Mesenchymal stem cell (in vitro differentiated cells and primary cell): ENCODE data around the gene SPEG.
A peak's percentile ranks its signal among the peaks of the same experiment; 100 is the strongest.

Experiments used
- DNase-seq: peaks from one replicate; pipeline ENCODE4 v3.0.0-alpha.2; 2013
- H2AFZ ChIP-seq: one replicate; pipeline ENCODE4 v1.6.1; 2013; ENCODE audit warnings: low read depth, mild to moderate bottlenecking, control low read depth, inconsistent platforms, low read length, moderate library complexity
- H2AK5ac ChIP-seq: 2 replicates; pipeline ENCODE4 v1.6.1; 2013; ENCODE audit warnings: low read length, moderate library complexity, mild to moderate bottlenecking, inconsistent platforms; ENCODE audit not compliant: severe bottlenecking
- H2BK120ac ChIP-seq: one replicate; pipeline ENCODE4 v1.6.1; 2013; ENCODE audit warnings: low read depth, mild to moderate bottlenecking, inconsistent platforms, low read length, moderate library complexity
- H2BK12ac ChIP-seq, 2 experiments: one replicate each; pipeline ENCODE4 v1.6.1; 2013; ENCODE audit warnings: inconsistent platforms in 2 of 2, low read length in 2 of 2, mild to moderate bottlenecking in 2 of 2, moderate library complexity in 2 of 2, control low read depth in 1 of 2
- H2BK15ac ChIP-seq: one replicate; pipeline ENCODE4 v1.6.1; 2013; ENCODE audit warnings: mild to moderate bottlenecking, low read depth, inconsistent platforms; ENCODE audit not compliant: poor library complexity, severe bottlenecking
- H2BK5ac ChIP-seq: 2 replicates; pipeline ENCODE4 v1.6.1; 2013; ENCODE audit warnings: low read depth, mild to moderate bottlenecking, low read length, control low read depth, inconsistent platforms; ENCODE audit not compliant: poor library complexity, severe bottlenecking
- H3K14ac ChIP-seq, 2 experiments: one replicate each; pipeline ENCODE4 v1.6.1; 2013; ENCODE audit warnings: inconsistent platforms in 2 of 2, low read length in 2 of 2, control low read depth in 1 of 2, mild to moderate bottlenecking in 1 of 2, moderate library complexity in 1 of 2
- H3K18ac ChIP-seq, 2 experiments: one replicate each; pipeline ENCODE4 v1.6.1; 2013; ENCODE audit warnings: inconsistent platforms in 2 of 2, low read length in 2 of 2, control low read depth in 1 of 2, low read depth in 1 of 2, mild to moderate bottlenecking in 1 of 2
- H3K23ac ChIP-seq, 2 experiments: one replicate each; pipeline ENCODE4 v1.6.1; 2013; ENCODE audit warnings: inconsistent platforms in 2 of 2, low read length in 2 of 2, mild to moderate bottlenecking in 2 of 2, moderate library complexity in 2 of 2, control low read depth in 1 of 2
- H3K27ac ChIP-seq: 2 replicates; pipeline ENCODE4 v1.5.1; 2013; ENCODE audit warnings: mild to moderate bottlenecking, moderate library complexity, low read length, control low read depth, inconsistent platforms; ENCODE audit not compliant: poor library complexity, severe bottlenecking
- H3K27me3 ChIP-seq, 2 experiments: 2 replicates each; pipeline versions ENCODE4 v1.6.1 to v1.7.0; 2013; ENCODE audit warnings: low read length in 2 of 2, mild to moderate bottlenecking in 2 of 2, moderate library complexity in 2 of 2, control low read depth in 1 of 2, inconsistent platforms in 1 of 2; ENCODE audit not compliant: control insufficient read depth in 1 of 2, insufficient read depth in 1 of 2
- H3K36me3 ChIP-seq, 2 experiments: 2 replicates each; pipeline versions ENCODE4 v1.6.1 to v1.7.0; 2013; ENCODE audit warnings: low read length in 2 of 2, control low read depth in 1 of 2, inconsistent platforms in 1 of 2, low read depth in 1 of 2, mild to moderate bottlenecking in 1 of 2; ENCODE audit not compliant: insufficient read depth in 2 of 2, control insufficient read depth in 1 of 2
- H3K4ac ChIP-seq, 2 experiments: one replicate each; pipeline ENCODE4 v1.6.1; 2013; ENCODE audit warnings: inconsistent platforms in 2 of 2, low read length in 2 of 2, mild to moderate bottlenecking in 2 of 2, moderate library complexity in 2 of 2, control low read depth in 1 of 2, low read depth in 1 of 2
- H3K4me1 ChIP-seq: 2 replicates; pipeline ENCODE4 v1.6.1; 2013; ENCODE audit warnings: low read depth, low read length, control low read depth; ENCODE audit not compliant: control insufficient read depth, insufficient read depth
- H3K4me2 ChIP-seq: 2 replicates; pipeline ENCODE4 v1.6.1; 2013; ENCODE audit warnings: low read length, mild to moderate bottlenecking, inconsistent platforms; ENCODE audit not compliant: poor library complexity, severe bottlenecking
- H3K4me3 ChIP-seq, 2 experiments: 2 replicates each; pipeline versions ENCODE4 v1.5.1 to v1.7.0; 2013; ENCODE audit warnings: low read length in 2 of 2, mild to moderate bottlenecking in 2 of 2, control low read depth in 1 of 2, low read depth in 1 of 2; ENCODE audit not compliant: insufficient read depth in 1 of 2
- H3K79me1 ChIP-seq: replicated peaks from 2 replicates; pipeline ENCODE4 v1.6.1; 2013; ENCODE audit warnings: mild to moderate bottlenecking, control low read depth, low read length, inconsistent platforms; ENCODE audit not compliant: poor library complexity, severe bottlenecking
- H3K9ac ChIP-seq: 2 replicates; pipeline ENCODE4 v1.7.0; 2013; ENCODE audit warnings: mild to moderate bottlenecking, low read length, moderate library complexity
- H3K9me3 ChIP-seq: 2 replicates; pipeline ENCODE4 v1.7.0; 2013; ENCODE audit warnings: mild to moderate bottlenecking, low read length; ENCODE audit not compliant: control insufficient read depth
- H4K8ac ChIP-seq: one replicate; pipeline ENCODE4 v1.6.1; 2013; ENCODE audit warnings: inconsistent platforms, mild to moderate bottlenecking, low read length, moderate library complexity
- H4K91ac ChIP-seq: one replicate; pipeline ENCODE4 v1.6.1; 2013; ENCODE audit warnings: mild to moderate bottlenecking, low read length, inconsistent platforms
- WGBS: methylation state at CpG from one replicate; pipeline ENCODE4 v1.1.7; 2013; ENCODE audit warnings: mixed read lengths; 5-methylcytosine and 5-hydroxymethylcytosine counted together

Gene SPEG

GRCh38 chr2:219475697-219476651 lies 41.3 kb downstream of the SPEG start:
- H2BK120ac ChIP-seq, result no peak overlapping the region
- H4K91ac ChIP-seq, result no peak overlapping the region
- no peak overlapping the region for H4K8ac ChIP-seq
- no peak overlapping the region for H3K27ac ChIP-seq
- H2BK12ac ChIP-seq, result no peak overlapping the region
- no peak overlapping the region for H3K23ac ChIP-seq
- DNase-seq, result peak; percentile 56
- H2AK5ac ChIP-seq, result no peak overlapping the region
- H3K14ac ChIP-seq, result no peak overlapping the region
- H3K4ac ChIP-seq, result no peak overlapping the region
- H3K4me3 ChIP-seq, result no peak overlapping the region
- peak overlapping the region; percentile 58 for H3K9ac ChIP-seq
- WGBS, result 23% methylated on average over 8 of the region's 14 CpGs
- no peak overlapping the region for H2AFZ ChIP-seq
- H3K4me1 ChIP-seq, result peaks cover 11% of the 10 kb centered on the region
- H2BK5ac ChIP-seq, result no peak overlapping the region
- no peaks in the 10 kb centered on the region for H3K79me1 ChIP-seq
- peaks cover 75 to 88% of the 10 kb centered on the region in 2 experiments for H3K36me3 ChIP-seq
- H3K27me3 ChIP-seq, result no peaks in the 10 kb centered on the region
- H3K18ac ChIP-seq, result no peak overlapping the region
- H3K4me2 ChIP-seq, result no peak overlapping the region
- no peaks in the 10 kb centered on the region for H3K9me3 ChIP-seq
- no peak overlapping the region for H2BK15ac ChIP-seq

- Histone ChIP-seq H3K18ac (no peak overlapping the region), H3K23ac (no peak overlapping the region), H2BK12ac (no peak overlapping the region), H3K4me3 (no peak overlapping the region), H2AFZ (no peak overlapping the region), H3K14ac (peak overlapping the region in 1 of 2 experiments; percentile 15), H2BK120ac (no peak overlapping the region), H2AK5ac (no peak overlapping the region), H3K4ac (no peak overlapping the region), H3K27ac (no peak overlapping the region), H3K9me3 (no peaks in the 10 kb centered on the region), H4K8ac (no peak overlapping the region), H3K4me2 (no peak overlapping the region), H3K9ac (peak overlapping the region; percentile 54), H2BK15ac (no peak overlapping the region), H3K36me3 (peaks cover 74 to 88% of the 10 kb centered on the region in 2 experiments), H4K91ac (no peak overlapping the region), H2BK5ac (no peak overlapping the region), H3K27me3 (no peaks in the 10 kb centered on the region), H3K4me1 (peaks cover 11% of the 10 kb centered on the region), H3K79me1 (no peaks in the 10 kb centered on the region)
- WGBS, result 14% methylated on average over 14 of the region's 16 CpGs
- DNase-seq, result no peak
These were observed 42.1 kb downstream of the SPEG start for GRCh38 chr2:219476652-219477151.

GRCh38 chr2:219477179-219477578 lies 42.5 kb downstream of the SPEG start:
- H3K4me1 ChIP-seq, result peaks cover 10% of the 10 kb centered on the region
- H2BK120ac ChIP-seq, result no peak overlapping the region
- H3K27ac ChIP-seq, result no peak overlapping the region
- no peak overlapping the region for H2BK12ac ChIP-seq
- no peak overlapping the region for H3K9ac ChIP-seq
- no peak overlapping the region for H2BK15ac ChIP-seq
- H2AK5ac ChIP-seq, result no peak overlapping the region
- no peak overlapping the region for H3K4ac ChIP-seq
- no peak overlapping the region for H4K8ac ChIP-seq
- 89% methylated on average over 13 of the region's 13 CpGs for WGBS
- DNase-seq, result no peak
- H3K14ac ChIP-seq, result no peak overlapping the region
- no peak overlapping the region for H3K4me2 ChIP-seq
- peak overlapping the region in 1 of 2 experiments; percentile 11 for H3K18ac ChIP-seq
- no peaks in the 10 kb centered on the region for H3K79me1 ChIP-seq
- H3K4me3 ChIP-seq, result no peak overlapping the region
- no peak overlapping the region for H2AFZ ChIP-seq
- no peak overlapping the region for H4K91ac ChIP-seq
- peaks cover 74 to 88% of the 10 kb centered on the region in 2 experiments for H3K36me3 ChIP-seq
- H3K9me3 ChIP-seq, result no peaks in the 10 kb centered on the region
- no peaks in the 10 kb centered on the region for H3K27me3 ChIP-seq
- H3K23ac ChIP-seq, result no peak overlapping the region
- no peak overlapping the region for H2BK5ac ChIP-seq

- H3K4me3 ChIP-seq, result no peak overlapping the region
- no peak overlapping the region for H3K14ac ChIP-seq
- no peak overlapping the region for H2BK12ac ChIP-seq
- no peak overlapping the region for H4K8ac ChIP-seq
- H3K4me2 ChIP-seq, result no peak overlapping the region
- no peak overlapping the region for H3K4ac ChIP-seq
- H2AFZ ChIP-seq, result no peak overlapping the region
- H3K4me1 ChIP-seq, result peaks cover 9% of the 10 kb centered on the region
- H2BK5ac ChIP-seq, result no peak overlapping the region
- H3K18ac ChIP-seq, result no peak overlapping the region
- H3K27me3 ChIP-seq, result no peaks in the 10 kb centered on the region
- 95% methylated on average over 14 of the region's 15 CpGs for WGBS
- H3K27ac ChIP-seq, result no peak overlapping the region
- H3K36me3 ChIP-seq, result peaks cover 74 to 88% of the 10 kb centered on the region in 2 experiments
- H2BK120ac ChIP-seq, result no peak overlapping the region
- H3K23ac ChIP-seq, result no peak overlapping the region
- no peak overlapping the region for H2AK5ac ChIP-seq
- H3K9me3 ChIP-seq, result no peaks in the 10 kb centered on the region
- no peak overlapping the region for H3K9ac ChIP-seq
- no peaks in the 10 kb centered on the region for H3K79me1 ChIP-seq
- DNase-seq, result no peak
- H2BK15ac ChIP-seq, result no peak overlapping the region
- no peak overlapping the region for H4K91ac ChIP-seq
These were observed 43.2 kb downstream of the SPEG start for GRCh38 chr2:219477815-219478214.
